ENCODE data around the gene CCDC15. TPM values are rescaled to one million over a fixed set of nuclear protein-coding genes. Genes with fewer than 3 reads are reported as not detected.

CCDC15 gene
- total RNA-seq, 1 donor from 2014 or later = 2.9 TPM

- Histone ChIP-seq H3K27ac (no peak overlapping the region), H3K4me3 (no peak overlapping the region), H3K9me3 (no peaks in the 10 kb centered on the region), H3K36me3 (no peaks in the 10 kb centered on the region), H3K4me1 (no peaks in the 10 kb centered on the region), H3K27me3 (no peaks in the 10 kb centered on the region)
- DNase-seq (ENCODE audit: extremely low spot score in 2 of 2) = no peak
- TF ChIP-seq POLR2AphosphoS5 (IDR thresholded peaks at IDR 0.05; ENCODE audit: insufficient read depth in 1 of 2, low read depth in 1 of 2) (no peak), POLR2A (IDR thresholded peaks at IDR 0.05) (no peak)
- TF ChIP-seq, protein P1, sequence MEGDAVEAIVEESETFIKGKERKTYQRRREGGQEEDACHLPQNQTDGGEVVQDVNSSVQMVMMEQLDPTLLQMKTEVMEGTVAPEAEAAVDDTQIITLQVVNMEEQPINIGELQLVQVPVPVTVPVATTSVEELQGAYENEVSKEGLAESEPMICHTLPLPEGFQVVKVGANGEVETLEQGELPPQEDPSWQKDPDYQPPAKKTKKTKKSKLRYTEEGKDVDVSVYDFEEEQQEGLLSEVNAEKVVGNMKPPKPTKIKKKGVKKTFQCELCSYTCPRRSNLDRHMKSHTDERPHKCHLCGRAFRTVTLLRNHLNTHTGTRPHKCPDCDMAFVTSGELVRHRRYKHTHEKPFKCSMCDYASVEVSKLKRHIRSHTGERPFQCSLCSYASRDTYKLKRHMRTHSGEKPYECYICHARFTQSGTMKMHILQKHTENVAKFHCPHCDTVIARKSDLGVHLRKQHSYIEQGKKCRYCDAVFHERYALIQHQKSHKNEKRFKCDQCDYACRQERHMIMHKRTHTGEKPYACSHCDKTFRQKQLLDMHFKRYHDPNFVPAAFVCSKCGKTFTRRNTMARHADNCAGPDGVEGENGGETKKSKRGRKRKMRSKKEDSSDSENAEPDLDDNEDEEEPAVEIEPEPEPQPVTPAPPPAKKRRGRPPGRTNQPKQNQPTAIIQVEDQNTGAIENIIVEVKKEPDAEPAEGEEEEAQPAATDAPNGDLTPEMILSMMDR (IDR thresholded peaks at IDR 0.05) = no peak
- intact Hi-C loops (cut with DNase I) = no loop called here
Observed at GRCh38 chr11:124941703-124942102, 12.3 kb upstream of the CCDC15 start.

DNA sequence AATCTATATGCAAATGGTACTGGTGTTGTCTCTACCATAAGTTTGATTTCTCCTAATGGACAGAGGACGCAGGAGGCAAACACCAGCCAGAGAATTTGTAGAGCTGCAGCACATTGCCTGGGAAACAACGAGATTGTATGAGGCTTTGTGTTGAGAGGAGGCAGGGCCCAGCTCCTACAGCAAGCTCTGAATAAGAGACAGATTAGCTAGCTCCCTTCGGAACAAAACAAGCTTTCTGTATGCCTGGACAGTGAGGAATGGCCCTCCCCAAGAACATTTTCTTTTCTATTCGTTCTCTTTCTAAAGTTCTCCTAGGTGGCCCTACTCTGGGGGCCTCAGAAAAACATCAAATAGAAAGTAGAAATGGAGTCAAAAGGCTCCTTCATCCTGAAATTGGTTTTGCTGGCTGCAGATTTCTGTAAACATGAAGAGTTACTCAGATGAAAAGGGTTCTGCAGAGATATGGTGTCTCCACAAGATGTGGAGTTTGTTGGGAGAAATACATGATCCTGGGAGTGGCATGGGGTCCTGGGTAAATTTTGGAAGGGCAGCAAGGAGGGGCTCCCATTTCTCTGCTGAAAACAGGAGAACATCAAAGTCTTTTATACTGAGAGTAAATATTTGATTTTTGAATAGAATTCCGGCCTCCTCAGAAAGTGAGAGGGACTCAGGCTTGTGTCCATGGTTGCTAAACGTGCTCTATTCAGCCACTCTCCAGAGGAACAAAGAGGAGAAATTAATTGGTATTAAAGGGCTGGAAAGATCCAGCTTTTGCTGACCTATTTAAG is 11.3 kb upstream of the CCDC15 start:
- Histone ChIP-seq H3K27me3 (no peaks in the 10 kb centered on the region), H3K4me3 (no peak overlapping the region), H3K36me3 (no peaks in the 10 kb centered on the region), H3K4me1 (no peaks in the 10 kb centered on the region), H3K9me3 (no peaks in the 10 kb centered on the region), H3K27ac (no peak overlapping the region)
- DNase-seq (ENCODE audit: extremely low spot score in 2 of 2) = no peak
- TF ChIP-seq POLR2A (IDR thresholded peaks at IDR 0.05) (no peak), POLR2AphosphoS5 (IDR thresholded peaks at IDR 0.05; ENCODE audit: insufficient read depth in 1 of 2, low read depth in 1 of 2) (no peak)
- TF ChIP-seq, protein P1 (IDR thresholded peaks at IDR 0.05) = no peak
- intact Hi-C loops (cut with DNase I) = no loop called here

- no peak overlapping the region for H3K27ac ChIP-seq
- intact Hi-C loops (cut with DNase I) = no loop called here
- H3K27me3 ChIP-seq = no peaks in the 10 kb centered on the region
- no peaks in the 10 kb centered on the region for H3K4me1 ChIP-seq
- no peak for TF ChIP-seq POLR2A (IDR thresholded peaks at IDR 0.05)
- no peak for TF ChIP-seq POLR2AphosphoS5 (IDR thresholded peaks at IDR 0.05; ENCODE audit: insufficient read depth in 1 of 2, low read depth in 1 of 2)
- TF ChIP-seq, protein P1 (IDR thresholded peaks at IDR 0.05) = no peak
- no peak overlapping the region for H3K4me3 ChIP-seq
- H3K36me3 ChIP-seq = no peaks in the 10 kb centered on the region
- DNase-seq (ENCODE audit: extremely low spot score in 2 of 2) = no peak
- no peaks in the 10 kb centered on the region for H3K9me3 ChIP-seq
Observed at GRCh38 chr11:124943254-124943616, 10.8 kb upstream of the CCDC15 start.

DNA sequence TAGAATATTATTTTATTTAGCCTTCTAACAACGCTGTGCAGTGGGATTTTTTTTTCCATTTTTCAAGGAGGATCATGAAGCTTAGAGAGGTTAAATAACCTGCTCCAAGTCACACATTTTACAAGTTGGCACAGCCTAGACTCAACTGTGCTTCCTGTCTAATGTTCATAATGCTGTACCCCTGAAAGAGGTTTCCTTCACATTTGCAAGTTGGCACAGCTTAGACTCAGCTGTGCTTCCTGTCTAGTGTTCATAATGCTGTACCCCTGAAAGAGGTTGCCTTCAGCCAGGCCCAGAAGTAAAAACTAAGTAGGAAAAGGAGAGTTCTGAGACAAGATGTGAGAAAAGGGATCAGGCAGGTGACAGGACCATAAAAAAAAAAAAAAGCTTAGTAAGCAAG is 10.3 kb upstream of the CCDC15 start:
- intact Hi-C loops (cut with DNase I) = no loop called here
- TF ChIP-seq POLR2AphosphoS5 (IDR thresholded peaks at IDR 0.05; ENCODE audit: insufficient read depth in 1 of 2, low read depth in 1 of 2) = no peak
- no peak for TF ChIP-seq POLR2A (IDR thresholded peaks at IDR 0.05)
- no peak overlapping the region for H3K27ac ChIP-seq
- H3K9me3 ChIP-seq = no peaks in the 10 kb centered on the region
- H3K36me3 ChIP-seq = no peaks in the 10 kb centered on the region
- no peaks in the 10 kb centered on the region for H3K4me1 ChIP-seq
- H3K4me3 ChIP-seq = no peak overlapping the region
- no peaks in the 10 kb centered on the region for H3K27me3 ChIP-seq
- DNase-seq (ENCODE audit: extremely low spot score in 2 of 2) = no peak

DNA sequence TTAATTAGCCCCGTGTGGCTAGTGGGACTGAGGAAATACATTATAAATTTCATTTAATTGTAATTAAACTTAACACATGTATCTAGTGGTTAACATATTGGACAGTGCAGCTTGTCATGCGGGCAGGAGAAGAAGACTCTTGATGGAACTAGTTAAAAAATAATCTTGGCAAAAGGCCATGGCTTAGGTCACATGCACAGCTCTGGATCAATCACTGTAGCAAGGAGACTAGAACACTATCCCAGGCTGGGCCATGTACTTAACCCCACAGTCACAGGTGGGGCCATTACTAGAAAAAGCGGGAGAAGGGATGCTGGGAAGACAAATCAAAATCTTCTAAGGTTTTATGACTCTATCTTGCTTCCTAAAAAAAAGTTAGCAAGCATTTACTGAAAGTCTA is 9.4 kb upstream of the CCDC15 start:
- no peak overlapping the region for H3K27ac ChIP-seq
- no peaks in the 10 kb centered on the region for H3K27me3 ChIP-seq
- DNase-seq (ENCODE audit: extremely low spot score in 2 of 2) = no peak
- no peaks in the 10 kb centered on the region for H3K9me3 ChIP-seq
- no peaks in the 10 kb centered on the region for H3K36me3 ChIP-seq
- H3K4me3 ChIP-seq = no peak overlapping the region
- intact Hi-C loops (cut with DNase I) = no loop called here
- H3K4me1 ChIP-seq = no peaks in the 10 kb centered on the region
- TF ChIP-seq POLR2A (IDR thresholded peaks at IDR 0.05) (no peak), POLR2AphosphoS5 (IDR thresholded peaks at IDR 0.05; ENCODE audit: insufficient read depth in 1 of 2, low read depth in 1 of 2) (no peak)
- TF ChIP-seq, protein P1 (IDR thresholded peaks at IDR 0.05) = no peak

Data from vagina (tissue), 2 donors.